GM19467 (cell line): ENCODE results near the gene ARHGAP28.

Source experiments
- ATAC-seq: cut with Tn5 transposase; IDR thresholded peaks from one replicate; pipeline ENCODE4 v1.9.1; 2021; ENCODE audit warnings: mild to moderate bottlenecking, moderate library complexity; ENCODE audit not compliant: unreplicated experiment

ARHGAP28 gene

GRCh38 chr18:6732952-6733351 is 3.4 kb downstream of the ARHGAP28 start:
- no peak for ATAC-seq

GRCh38 chr18:6733758-6734157 is 4.2 kb downstream of the ARHGAP28 start:
- no peak for ATAC-seq

- ATAC-seq, result no peak
Measured at GRCh38 chr18:6734726-6735430, 5.4 kb downstream of the ARHGAP28 start.

- no peak for ATAC-seq
Measured at GRCh38 chr18:6737833-6738232, 8.3 kb downstream of the ARHGAP28 start.

GRCh38 chr18:6738622-6739021 is 9.1 kb downstream of the ARHGAP28 start:
- ATAC-seq, result no peak

- no peak for ATAC-seq
Measured at GRCh38 chr18:6741232-6741663, 11.7 kb downstream of the ARHGAP28 start.

- no peak for ATAC-seq
Measured at GRCh38 chr18:6741786-6742185, 12.3 kb downstream of the ARHGAP28 start.

- ATAC-seq, result no peak
Measured at GRCh38 chr18:6743999-6744398, 14.5 kb downstream of the ARHGAP28 start.

GRCh38 chr18:6744816-6745455 is 15.4 kb downstream of the ARHGAP28 start:
- ATAC-seq, result no peak

GRCh38 chr18:6745504-6746031 is 16.1 kb downstream of the ARHGAP28 start:
- no peak for ATAC-seq

GRCh38 chr18:6746386-6746960 is 17.0 kb downstream of the ARHGAP28 start:
- ATAC-seq, result no peak

- ATAC-seq, result no peak
Measured at GRCh38 chr18:6747646-6748045, 18.1 kb downstream of the ARHGAP28 start.

GRCh38 chr18:6748241-6748640 is 18.7 kb downstream of the ARHGAP28 start:
- ATAC-seq, result no peak

GRCh38 chr18:6750411-6750810 is 20.9 kb downstream of the ARHGAP28 start:
- no peak for ATAC-seq

GRCh38 chr18:6751222-6751621 is 21.7 kb downstream of the ARHGAP28 start:
- no peak for ATAC-seq

- no peak for ATAC-seq
Measured at GRCh38 chr18:6752202-6752860, 22.8 kb downstream of the ARHGAP28 start.

GRCh38 chr18:6755107-6755506 is 25.6 kb downstream of the ARHGAP28 start:
- ATAC-seq, result no peak

- no peak for ATAC-seq
Measured at GRCh38 chr18:6757931-6758330, 28.4 kb downstream of the ARHGAP28 start.

- ATAC-seq, result no peak
Measured at GRCh38 chr18:6759579-6759978, 30.1 kb downstream of the ARHGAP28 start.

GRCh38 chr18:6763524-6763923 is 34.0 kb downstream of the ARHGAP28 start:
- no peak for ATAC-seq

GRCh38 chr18:6764382-6764781 is 34.9 kb downstream of the ARHGAP28 start:
- ATAC-seq, result no peak
